Activated T-cell treated with anti-CD3 and anti-CD28 coated beads, Interleukin-2, amount 50 U/mL, for 1 hour (primary cell): ENCODE data around the gene EPN1.
"Not testable (repeated sequence)": the region's sequence is repeated elsewhere in the genome, so short reads cannot be mapped to it uniquely, and the experiment has no call there.

Experiments used
- DNase-seq: peaks from one replicate; pipeline ENCODE4 v3.0.0-alpha.2; 2020

Gene EPN1

GRCh38 chr19:55730378-55730777 lies 55.4 kb downstream of the EPN1 start:
- DNase-seq = not testable (repeated sequence)

GRCh38 chr19:55738302-55738701 lies 63.3 kb downstream of the EPN1 start, which contains the start of gene NLRP9:
TSS of gene NLRP9 (minus strand) at chr19:55738402. CDS start at chr19:55738374, 28 bp downstream.
- DNase-seq = no peak

DNA sequence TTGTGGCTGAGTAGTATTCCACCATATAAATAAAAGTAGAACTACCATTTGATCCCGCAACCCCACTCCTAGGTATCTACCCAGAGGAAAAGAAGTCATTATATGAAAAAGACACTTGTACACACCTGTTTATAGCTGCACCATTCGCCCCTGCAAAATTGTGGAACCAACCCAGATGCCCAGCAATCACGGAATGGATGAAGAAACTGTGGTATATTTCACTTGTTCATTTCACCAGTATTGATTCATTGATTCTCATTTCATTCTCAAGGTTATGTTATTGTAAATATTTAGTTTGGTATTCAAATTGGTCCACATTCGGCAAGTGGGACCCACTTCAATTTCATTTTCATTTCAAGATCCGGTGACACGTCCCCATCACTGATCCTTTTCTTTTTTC lies 75.7 kb downstream of the EPN1 start:
- DNase-seq = no peak

- no peak for DNase-seq
Measured at GRCh38 chr19:55753401-55753800, 78.4 kb downstream of the EPN1 start.

GRCh38 chr19:55756808-55757207 lies 81.8 kb downstream of the EPN1 start:
- DNase-seq = not testable (repeated sequence)

DNA sequence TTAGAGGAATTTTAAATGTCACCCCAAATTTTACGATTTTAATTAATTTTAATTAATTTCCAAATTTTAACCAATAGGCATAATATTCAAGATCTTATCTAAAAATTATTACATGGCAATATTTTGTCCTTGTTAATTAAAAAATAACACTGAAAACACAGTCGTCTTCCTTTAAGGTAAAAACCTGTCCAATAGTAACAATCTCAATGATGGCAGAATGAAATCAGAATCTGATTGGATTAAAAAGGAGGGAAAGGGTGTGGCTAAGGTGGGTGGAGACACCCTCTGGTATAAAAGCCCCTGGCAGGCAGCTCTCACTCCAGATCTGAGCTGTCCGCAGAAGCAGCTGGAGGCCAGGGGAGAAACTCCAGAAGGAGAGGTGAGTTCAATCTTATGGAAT lies 83.8 kb downstream of the EPN1 start, which contains the start of gene RFPL4A:
Gene RFPL4A, plus strand, starts transcription at position 301 of the 400 bp plus-strand sequence. CDS start 2,704 bp downstream, outside the sequence.
- DNase-seq = not testable (repeated sequence)
